Dermis microvascular lymphatic vessel endothelial cell (primary cell): Measurements from ENCODE around the gene JPH3. TPM values are rescaled to one million over a fixed set of nuclear protein-coding genes. Genes with fewer than 3 reads are reported as not detected.
"Not testable (repeated sequence)": the region's sequence is repeated elsewhere in the genome, so short reads cannot be mapped to it uniquely, and the experiment has no call there.

Experiments
- DNase-seq, 2 donors: peaks; one replicate each; pipeline versions ENCODE4 v3.0.0 to v3.0.0-alpha.2; 2010; ENCODE audit warnings: low read depth in 2 of 2
- total RNA-seq: library from RNA; depleted of rRNA; stranded (reverse); fragments of >200 nt; gene quantifications from 2 replicates; pipeline ENCODE4 v1.2.1, GENCODE V29; 2014

The JPH3 gene
- total RNA-seq, 1 donor from 2014 or later: 0.64 TPM

GRCh38 chr16:87709677-87710076 is 107.4 kb downstream of the JPH3 start:
- no peak for DNase-seq

- DNase-seq: no peak
Measured at GRCh38 chr16:87710887-87711286, 108.6 kb downstream of the JPH3 start.

GRCh38 chr16:87712184-87712762 is 110.0 kb downstream of the JPH3 start:
- no peak for DNase-seq

- no peak for DNase-seq
Measured at GRCh38 chr16:87713451-87714229, 111.3 kb downstream of the JPH3 start.

- no peak for DNase-seq
Measured at GRCh38 chr16:87715231-87715630, 112.9 kb downstream of the JPH3 start.

GRCh38 chr16:87715658-87716057 is 113.3 kb downstream of the JPH3 start:
- DNase-seq: no peak

- DNase-seq: not testable (repeated sequence)
Measured at GRCh38 chr16:87718831-87719230, 116.5 kb downstream of the JPH3 start.

GRCh38 chr16:87720446-87720845 is 118.1 kb downstream of the JPH3 start:
- DNase-seq: no peak

- peak in 1 of 2 donors; percentile 67 for DNase-seq
Measured at GRCh38 chr16:87721622-87722585, 119.6 kb downstream of the JPH3 start.

- no peak for DNase-seq
Measured at GRCh38 chr16:87722590-87723225, 120.4 kb downstream of the JPH3 start.

- DNase-seq: peak; percentile 88 to 93
Measured at GRCh38 chr16:87723226-87723623, 120.9 kb downstream of the JPH3 start.

- DNase-seq: peak in 1 of 2 donors; percentile 17
Measured at GRCh38 chr16:87724490-87725291, 122.4 kb downstream of the JPH3 start.

GRCh38 chr16:87725596-87726235 is 123.4 kb downstream of the JPH3 start:
- DNase-seq: no peak

- DNase-seq: not testable (repeated sequence)
Measured at GRCh38 chr16:87726577-87726976, 124.3 kb downstream of the JPH3 start.

- no peak for DNase-seq
Measured at GRCh38 chr16:87727346-87727745, 125.0 kb downstream of the JPH3 start.

- DNase-seq: no peak
Measured at GRCh38 chr16:87728026-87728425, 125.7 kb downstream of the JPH3 start.

GRCh38 chr16:87729266-87729954 is 127.1 kb downstream of the JPH3 start:
- DNase-seq: no peak

- no peak for DNase-seq
Measured at GRCh38 chr16:87731607-87732006, 129.3 kb downstream of the JPH3 start.

- DNase-seq: no peak
Measured at GRCh38 chr16:87733190-87733589, 130.9 kb downstream of the JPH3 start.

- DNase-seq: no peak
Measured at GRCh38 chr16:87734644-87735043, 132.3 kb downstream of the JPH3 start.
